GM18951 (cell line): ENCODE measurements around the gene REV1.

Source experiments
- POLR2A ChIP-seq: IDR thresholded peaks from 4 replicates; pipeline ENCODE4 v1.6.1; 2011; ENCODE audit warnings: mild to moderate bottlenecking; ENCODE audit not compliant: insufficient read length, insufficient read depth; ENCODE audit errors: extremely low read depth
- in situ Hi-C: fragments of 300-500 bp; cut with MboI; formaldehyde crosslinking; loops from one replicate; pipeline ENCODE4 v1.12.0; 2022; ENCODE audit warnings: low sequenced_read_pairs, mixed read lengths, inconsistent platforms; ENCODE audit not compliant: unreplicated experiment

REV1 gene

GRCh38 chr2:99425022-99425421 lies 64.8 kb downstream of the REV1 start:
- in situ Hi-C loops, result no loop called here

GRCh38 chr2:99424371-99424770 lies 65.4 kb downstream of the REV1 start:
- no peak for TF ChIP-seq POLR2A
- in situ Hi-C loops, result no loop called here

More at GRCh38 chr2:99425022-99425421, 64.8 kb downstream of the REV1 start:
- TF ChIP-seq POLR2A, result no peak

GRCh38 chr2:99422599-99422998 lies 67.2 kb downstream of the REV1 start:
- in situ Hi-C loops, result no loop called here

GRCh38 chr2:99421469-99421868 lies 68.3 kb downstream of the REV1 start:
- no peak for TF ChIP-seq POLR2A
- in situ Hi-C loops, result no loop called here

More at GRCh38 chr2:99422599-99422998, 67.2 kb downstream of the REV1 start:
- no peak for TF ChIP-seq POLR2A

- in situ Hi-C loops, result no loop called here
These were observed 69.0 kb downstream of the REV1 start for GRCh38 chr2:99420751-99421299.

GRCh38 chr2:99420031-99420430 lies 69.8 kb downstream of the REV1 start:
- TF ChIP-seq POLR2A, result no peak
- in situ Hi-C loops, result no loop called here

More at GRCh38 chr2:99420751-99421299, 69.0 kb downstream of the REV1 start:
- TF ChIP-seq POLR2A, result no peak

GRCh38 chr2:99417396-99417795 lies 72.4 kb downstream of the REV1 start:
- TF ChIP-seq POLR2A, result no peak
- in situ Hi-C loops, result no loop called here

- TF ChIP-seq POLR2A, result no peak
- in situ Hi-C loops, result no loop called here
These were observed 75.3 kb downstream of the REV1 start for GRCh38 chr2:99414566-99414965.

GRCh38 chr2:99410276-99410675 lies 79.5 kb downstream of the REV1 start:
- in situ Hi-C loops, result no loop called here
- TF ChIP-seq POLR2A, result no peak

- TF ChIP-seq POLR2A, result no peak
These were observed 83.7 kb downstream of the REV1 start for GRCh38 chr2:99406137-99406536.

GRCh38 chr2:99404797-99405669 lies 84.8 kb downstream of the REV1 start:
- peak; percentile 22 for TF ChIP-seq POLR2A
- in situ Hi-C loops, result no loop called here

More at GRCh38 chr2:99406137-99406536, 83.7 kb downstream of the REV1 start:
- in situ Hi-C loops, result no loop called here

- in situ Hi-C loops, result no loop called here
- no peak for TF ChIP-seq POLR2A
These were observed 85.6 kb downstream of the REV1 start for GRCh38 chr2:99404039-99404796.

GRCh38 chr2:99403524-99403923 lies 86.3 kb downstream of the REV1 start:
- TF ChIP-seq POLR2A, result no peak
- in situ Hi-C loops, result no loop called here
